GM23248 (cell line): Measurements from ENCODE around the gene DNAJC30. TPM values are rescaled to one million over a fixed set of nuclear protein-coding genes. Genes with fewer than 3 reads are reported as not detected.

Experiments
- DNase-seq: peaks from one replicate; pipeline ENCODE4 v3.0.0-alpha.2; 2015
- H2AFZ ChIP-seq: fragments of 200-600 bp; sonication (generic); 2 replicates; pipeline ENCODE4 v1.6.1; 2016; ENCODE audit warnings: antibody characterized with exemption
- H3F3A ChIP-seq: fragments of 200-600 bp; sonication (generic); 2 replicates; pipeline ENCODE4 v1.6.1; 2016; ENCODE audit warnings: mild to moderate bottlenecking, antibody characterized with exemption, mixed run types; ENCODE audit not compliant: insufficient read depth
- H3K27ac ChIP-seq: fragments of 200-600 bp; sonication (generic); 2 replicates; pipeline ENCODE4 v1.5.1; 2016; ENCODE audit warnings: mild to moderate bottlenecking
- H3K27me3 ChIP-seq: fragments of 200-600 bp; sonication (generic); replicated peaks from 2 replicates; pipeline ENCODE4 v1.6.1; 2016; ENCODE audit warnings: mild to moderate bottlenecking; ENCODE audit not compliant: insufficient read depth
- H3K36me3 ChIP-seq: fragments of 200-600 bp; sonication (generic); 2 replicates; pipeline ENCODE4 v1.6.1; 2016; ENCODE audit warnings: low read depth, mild to moderate bottlenecking
- H3K4me1 ChIP-seq: fragments of 200-600 bp; sonication (generic); 2 replicates; pipeline ENCODE4 v1.6.1; 2016; ENCODE audit warnings: mild to moderate bottlenecking; ENCODE audit not compliant: insufficient read depth
- H3K4me2 ChIP-seq: fragments of 200-600 bp; sonication (generic); one replicate; pipeline ENCODE4 v1.6.1; 2016; ENCODE audit warnings: mild to moderate bottlenecking; ENCODE audit not compliant: unreplicated experiment
- H3K4me3 ChIP-seq: fragments of 200-600 bp; sonication (generic); 2 replicates; pipeline ENCODE4 v1.5.1; 2016; ENCODE audit warnings: mild to moderate bottlenecking
- H3K79me2 ChIP-seq: fragments of 200-600 bp; sonication (generic); 2 replicates; pipeline ENCODE4 v1.6.1; 2016; ENCODE audit warnings: mild to moderate bottlenecking; ENCODE audit not compliant: insufficient read depth
- H3K9ac ChIP-seq: fragments of 200-600 bp; sonication (generic); 2 replicates; pipeline ENCODE4 v1.6.1; 2016; ENCODE audit warnings: mild to moderate bottlenecking
- H3K9me2 ChIP-seq: fragments of 200-600 bp; sonication (generic); 2 replicates; pipeline ENCODE4 v1.6.1; 2016; ENCODE audit warnings: mixed run types, mild to moderate bottlenecking, moderate library complexity; ENCODE audit not compliant: insufficient read depth
- H3K9me3 ChIP-seq: fragments of 200-600 bp; sonication (generic); one replicate; pipeline ENCODE4 v1.6.1; 2017; ENCODE audit warnings: low read depth
- H4K20me1 ChIP-seq: fragments of 200-600 bp; sonication (generic); 2 replicates; pipeline ENCODE4 v1.6.0; 2016; ENCODE audit not compliant: insufficient read depth
- EZH2 ChIP-seq: fragments of 200-600 bp; sonication (generic); IDR thresholded peaks from 2 replicates; pipeline ENCODE4 v1.6.1; 2018; ENCODE audit warnings: antibody characterized with exemption, mild to moderate bottlenecking; ENCODE audit not compliant: insufficient read depth, poor library complexity, severe bottlenecking
- EZH2phosphoT487 ChIP-seq: fragments of 200-600 bp; sonication (generic); IDR thresholded peaks from 2 replicates; pipeline ENCODE4 v1.6.1; 2018; ENCODE audit warnings: antibody characterized with exemption, moderate library complexity, mild to moderate bottlenecking, low read depth; ENCODE audit not compliant: insufficient read depth
- WGBS, 2 experiments: methylation state at CpG; one replicate each; pipeline ENCODE4 v1.1.6; 2015 to 2017; ENCODE audit warnings: low lambda C conversion rate in 2 of 2, low coverage in 1 of 2; ENCODE audit errors: missing lambda C conversion rate in 2 of 2; 5-methylcytosine and 5-hydroxymethylcytosine counted together
- in situ Hi-C: fragments of 300-500 bp; cut with MboI; formaldehyde crosslinking; loops from 2 replicates; pipeline ENCODE4 v1.15.0; 2020
- polyA plus RNA-seq: library from polyadenylated mRNA; unstranded; fragments of >200 nt; fragmentation: Nextera tagmentation; extraction: Ambion mirVana; gene quantifications from 2 replicates; pipeline ENCODE4 v1.2.1, GENCODE V29; 2016
- total RNA-seq: library from RNA; depleted of rRNA; stranded (reverse); fragments of >200 nt; shearing (Covaris generic); gene quantifications from 2 replicates; pipeline ENCODE4 v1.2.3, GENCODE V29; 2014

The DNAJC30 gene
- total and polyA plus RNA-seq, 2 experiments from 2014 or later = 5.2 to 12.7 TPM

- Histone ChIP-seq H3K79me2 (no peaks in the 10 kb centered on the region), H3F3A (0 out of 2 replicates have a peak, but pooled peaks cover 12% of the 10 kb centered on the region), H3K4me2 (no peak overlapping the region), H4K20me1 (no peaks in the 10 kb centered on the region), H2AFZ (no peak overlapping the region), H3K4me3 (no peak overlapping the region), H3K4me1 (no peaks in the 10 kb centered on the region), H3K9ac (no peak overlapping the region), H3K36me3 (peaks cover 13% of the 10 kb centered on the region; the same call in 1 of the 2 replicates), H3K27me3 (no peaks in the 10 kb centered on the region), H3K9me3 (no peaks in the 10 kb centered on the region), H3K9me2 (no peaks in the 10 kb centered on the region), H3K27ac (no peak overlapping the region)
- no peak for DNase-seq
- WGBS, 2 experiments = 76 to 79% methylated on average over 6 to 7 of the region's 7 CpGs
- TF ChIP-seq EZH2 (no peak), EZH2phosphoT487 (no peak)
- in situ Hi-C loops = no loop called here
Observed at GRCh38 chr7:73698410-73698809, 15.2 kb upstream of the DNAJC30 start.

GRCh38 chr7:73696372-73696771 is 13.1 kb upstream of the DNAJC30 start:
- no peaks in the 10 kb centered on the region for H3K4me1 ChIP-seq
- no peak for TF ChIP-seq EZH2
- no peak for TF ChIP-seq EZH2phosphoT487
- no peaks in the 10 kb centered on the region for H4K20me1 ChIP-seq
- no peak overlapping the region for H3K27ac ChIP-seq
- no peaks in the 10 kb centered on the region for H3K27me3 ChIP-seq
- 0 out of 2 replicates have a peak, but pooled peaks cover 12% of the 10 kb centered on the region for H3F3A ChIP-seq
- no peak overlapping the region for H3K9ac ChIP-seq
- peaks cover 5% of the 10 kb centered on the region; the same call in 1 of the 2 replicates for H3K36me3 ChIP-seq
- WGBS, 2 experiments = 79 to 87% methylated on average over 4 of the region's 4 CpGs
- no peak overlapping the region for H2AFZ ChIP-seq
- no peaks in the 10 kb centered on the region for H3K9me3 ChIP-seq
- H3K4me3 ChIP-seq = no peak overlapping the region
- DNase-seq = no peak
- H3K79me2 ChIP-seq = no peaks in the 10 kb centered on the region
- H3K4me2 ChIP-seq = no peak overlapping the region
- H3K9me2 ChIP-seq = no peaks in the 10 kb centered on the region
- in situ Hi-C loops = no loop called here

GRCh38 chr7:73690646-73691045 is 7.4 kb upstream of the DNAJC30 start:
- 93% methylated on average over 7 of the region's 7 CpGs for WGBS, 2 experiments
- Histone ChIP-seq H3K36me3 (peaks cover 13% of the 10 kb centered on the region; the same call in 1 of the 2 replicates), H4K20me1 (no peaks in the 10 kb centered on the region), H3K9ac (no peak overlapping the region), H3K4me1 (no peaks in the 10 kb centered on the region), H3K27ac (no peak overlapping the region), H3F3A (0 out of 2 replicates have a peak, but pooled peaks cover 2% of the 10 kb centered on the region), H3K4me3 (no peak overlapping the region), H3K79me2 (peaks cover 21% of the 10 kb centered on the region), H2AFZ (no peak overlapping the region), H3K9me3 (no peaks in the 10 kb centered on the region), H3K4me2 (no peak overlapping the region), H3K27me3 (no peaks in the 10 kb centered on the region), H3K9me2 (no peaks in the 10 kb centered on the region)
- DNase-seq = no peak
- TF ChIP-seq EZH2 = no peak
- no peak for TF ChIP-seq EZH2phosphoT487
- in situ Hi-C loops = no loop called here

- no peak for DNase-seq
- in situ Hi-C loops = no loop called here
- Histone ChIP-seq H3K4me2 (no peak overlapping the region), H4K20me1 (no peaks in the 10 kb centered on the region), H3K9ac (no peak overlapping the region), H3K9me3 (no peaks in the 10 kb centered on the region), H3K9me2 (no peaks in the 10 kb centered on the region), H3K36me3 (peaks cover 13% of the 10 kb centered on the region; the same call in 1 of the 2 replicates), H3K4me1 (no peaks in the 10 kb centered on the region), H2AFZ (no peak overlapping the region), H3K79me2 (peaks cover 43% of the 10 kb centered on the region), H3K27me3 (no peaks in the 10 kb centered on the region), H3K4me3 (no peak overlapping the region), H3K27ac (no peak overlapping the region), H3F3A (no peaks in the 10 kb centered on the region)
- 90 to 92% methylated on average over 8 of the region's 8 CpGs for WGBS, 2 experiments
- TF ChIP-seq EZH2 = no peak
- TF ChIP-seq EZH2phosphoT487 = no peak
Observed at GRCh38 chr7:73688288-73688687, 5.0 kb upstream of the DNAJC30 start.
